ENCODE results near the gene ATP5PD. TPM values are rescaled to one million over a fixed set of nuclear protein-coding genes. Genes with fewer than 3 reads are reported as not detected.

ATP5PD gene
- total and polyA plus RNA-seq, 2 of the 13 experiments (the other 11 are each of a cell fraction or from before 2014, with no cell fraction given): 158 to 428 TPM

DNA sequence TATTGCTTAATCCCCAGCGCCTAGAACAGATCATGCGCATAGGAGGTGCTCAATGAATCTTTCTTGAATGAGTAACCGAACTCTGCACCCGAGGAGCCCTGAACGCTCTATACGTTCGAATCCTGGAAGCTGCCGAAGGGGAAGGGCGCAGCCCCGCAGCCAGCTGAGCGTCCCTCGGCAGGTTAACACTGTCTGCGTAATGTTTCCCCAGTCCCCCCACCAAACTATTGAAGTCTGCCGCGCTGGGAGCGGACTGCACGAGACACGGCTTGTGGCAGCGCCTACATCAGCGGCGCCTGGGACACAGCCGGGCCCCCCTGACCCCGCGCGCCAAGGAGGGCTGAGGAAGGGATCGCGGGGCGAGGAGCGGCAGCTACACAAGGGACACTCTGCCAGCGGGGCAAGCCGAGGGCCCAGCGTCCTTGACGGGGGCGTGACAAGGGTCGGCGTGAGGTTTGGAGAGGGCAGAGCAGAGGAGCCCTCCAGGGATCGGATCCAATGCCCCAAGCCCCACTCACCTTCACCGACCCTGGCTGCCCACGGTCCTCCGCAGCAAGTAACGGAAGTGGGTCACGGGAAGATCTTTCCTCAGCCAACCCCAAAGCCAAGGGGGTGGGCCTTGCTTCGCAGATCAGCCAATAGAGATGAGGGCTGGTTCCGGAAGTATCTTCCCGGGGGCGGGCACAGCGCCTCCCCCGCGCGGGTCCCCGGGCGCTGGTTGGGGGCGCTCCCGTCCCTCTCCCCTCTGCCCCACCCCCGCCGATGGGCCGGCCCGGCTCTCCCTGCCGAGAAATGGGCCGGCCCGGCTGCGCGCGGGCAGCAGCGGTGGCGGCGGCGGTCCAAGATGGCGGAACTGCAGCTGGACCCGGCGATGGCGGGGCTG, at the start of gene ATP5PD, which contains the start of gene KCTD2 (continued):
- TF ChIP-seq, protein P1, sequence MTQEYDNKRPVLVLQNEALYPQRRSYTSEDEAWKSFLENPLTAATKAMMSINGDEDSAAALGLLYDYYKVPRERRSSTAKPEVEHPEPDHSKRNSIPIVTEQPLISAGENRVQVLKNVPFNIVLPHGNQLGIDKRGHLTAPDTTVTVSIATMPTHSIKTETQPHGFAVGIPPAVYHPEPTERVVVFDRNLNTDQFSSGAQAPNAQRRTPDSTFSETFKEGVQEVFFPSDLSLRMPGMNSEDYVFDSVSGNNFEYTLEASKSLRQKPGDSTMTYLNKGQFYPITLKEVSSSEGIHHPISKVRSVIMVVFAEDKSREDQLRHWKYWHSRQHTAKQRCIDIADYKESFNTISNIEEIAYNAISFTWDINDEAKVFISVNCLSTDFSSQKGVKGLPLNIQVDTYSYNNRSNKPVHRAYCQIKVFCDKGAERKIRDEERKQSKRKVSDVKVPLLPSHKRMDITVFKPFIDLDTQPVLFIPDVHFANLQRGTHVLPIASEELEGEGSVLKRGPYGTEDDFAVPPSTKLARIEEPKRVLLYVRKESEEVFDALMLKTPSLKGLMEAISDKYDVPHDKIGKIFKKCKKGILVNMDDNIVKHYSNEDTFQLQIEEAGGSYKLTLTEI (CRISPR knock-in tag; conservative IDR thresholded peaks at IDR 0.05): no peak
- TF ChIP-seq ZBTB3 (CRISPR knock-in tag; IDR thresholded peaks at IDR 0.05; ENCODE audit: borderline replicate concordance, low read depth) (no peak), CHCHD3 (CRISPR knock-in tag; IDR thresholded peaks at IDR 0.05) (peak; percentile 84), KMT2B (CRISPR knock-in tag; IDR thresholded peaks at IDR 0.05) (peak; percentile 80), MTF2 (CRISPR knock-in tag; IDR thresholded peaks at IDR 0.05; ENCODE audit: borderline replicate concordance) (peak; percentile 80; the same call in 1 of the 2 replicates), ZNF547 (CRISPR knock-in tag; IDR thresholded peaks at IDR 0.05) (peak; percentile 93), ETV5 (CRISPR knock-in tag; IDR thresholded peaks at IDR 0.05; ENCODE audit: borderline replicate concordance) (peak; percentile 67; the same call in 1 of the 2 replicates), TOPORS (CRISPR knock-in tag; IDR thresholded peaks at IDR 0.05) (peak; percentile 52; the same call in 1 of the 2 replicates), DPF2 (CRISPR knock-in tag; IDR thresholded peaks at IDR 0.05; ENCODE audit: borderline replicate concordance, low read depth) (no peak), NCOR1 (IDR thresholded peaks at IDR 0.05; ENCODE audit: borderline replicate concordance, low read length) (peak; percentile 17; the same call in 1 of the 2 replicates), ZNF678 (CRISPR knock-in tag; IDR thresholded peaks at IDR 0.05) (peak; percentile 97; the same call in 1 of the 2 replicates), ZNF484 (CRISPR knock-in tag; IDR thresholded peaks at IDR 0.05; ENCODE audit: borderline replicate concordance, low read depth) (no peak; the same call in 1 of the 2 replicates), ZNF253 (CRISPR knock-in tag; IDR thresholded peaks at IDR 0.05; ENCODE audit: borderline replicate concordance) (no peak), ZBTB21 (CRISPR knock-in tag; IDR thresholded peaks at IDR 0.05) (peak; percentile 75; the same call in 1 of the 2 replicates), ZFP36L1 (CRISPR knock-in tag; IDR thresholded peaks at IDR 0.05) (peak; percentile 94; the same call in 1 of the 2 replicates), ATF1 (CRISPR knock-in tag; IDR thresholded peaks at IDR 0.05) (peak; percentile 58; the same call in 1 of the 2 replicates), JARID2 (CRISPR knock-in tag; IDR thresholded peaks at IDR 0.05; ENCODE audit: insufficient replicate concordance) (no peak), REL (CRISPR knock-in tag; conservative IDR thresholded peaks at IDR 0.05) (no peak), NR3C1 (CRISPR knock-in tag; IDR thresholded peaks at IDR 0.05) (no peak), ZNF296 (CRISPR knock-in tag; conservative IDR thresholded peaks at IDR 0.05) (peak; percentile 57; the same call in 1 of the 2 replicates), TRIM24 (CRISPR knock-in tag; IDR thresholded peaks at IDR 0.05) (no peak), ZNF790 (CRISPR knock-in tag; IDR thresholded peaks at IDR 0.05; ENCODE audit: borderline replicate concordance) (no peak; the same call in 1 of the 2 replicates), KLF9 (CRISPR knock-in tag; IDR thresholded peaks at IDR 0.05; ENCODE audit: low read depth) (peak; percentile 20; the same call in 1 of the 2 replicates), ZSCAN31 (CRISPR knock-in tag; IDR thresholded peaks at IDR 0.05; ENCODE audit: low read depth) (peak; percentile 4; the same call in 1 of the 2 replicates), SMAD3 (CRISPR knock-in tag; IDR thresholded peaks at IDR 0.05) (peak; percentile 68; the same call in 1 of the 2 replicates)
- TF ChIP-seq, protein P2, sequence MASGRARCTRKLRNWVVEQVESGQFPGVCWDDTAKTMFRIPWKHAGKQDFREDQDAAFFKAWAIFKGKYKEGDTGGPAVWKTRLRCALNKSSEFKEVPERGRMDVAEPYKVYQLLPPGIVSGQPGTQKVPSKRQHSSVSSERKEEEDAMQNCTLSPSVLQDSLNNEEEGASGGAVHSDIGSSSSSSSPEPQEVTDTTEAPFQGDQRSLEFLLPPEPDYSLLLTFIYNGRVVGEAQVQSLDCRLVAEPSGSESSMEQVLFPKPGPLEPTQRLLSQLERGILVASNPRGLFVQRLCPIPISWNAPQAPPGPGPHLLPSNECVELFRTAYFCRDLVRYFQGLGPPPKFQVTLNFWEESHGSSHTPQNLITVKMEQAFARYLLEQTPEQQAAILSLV (CRISPR knock-in tag; IDR thresholded peaks at IDR 0.05; ENCODE audit: borderline replicate concordance): no peak
- TF ChIP-seq, protein P3, sequence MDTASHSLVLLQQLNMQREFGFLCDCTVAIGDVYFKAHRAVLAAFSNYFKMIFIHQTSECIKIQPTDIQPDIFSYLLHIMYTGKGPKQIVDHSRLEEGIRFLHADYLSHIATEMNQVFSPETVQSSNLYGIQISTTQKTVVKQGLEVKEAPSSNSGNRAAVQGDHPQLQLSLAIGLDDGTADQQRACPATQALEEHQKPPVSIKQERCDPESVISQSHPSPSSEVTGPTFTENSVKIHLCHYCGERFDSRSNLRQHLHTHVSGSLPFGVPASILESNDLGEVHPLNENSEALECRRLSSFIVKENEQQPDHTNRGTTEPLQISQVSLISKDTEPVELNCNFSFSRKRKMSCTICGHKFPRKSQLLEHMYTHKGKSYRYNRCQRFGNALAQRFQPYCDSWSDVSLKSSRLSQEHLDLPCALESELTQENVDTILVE (CRISPR knock-in tag; IDR thresholded peaks at IDR 0.05): peak; percentile 66; the same call in 1 of the 2 replicates
